HEK293T (cell line): Measurements from ENCODE around the gene CHRNB1.

Source experiments
- ARNT ChIP-seq: fragments of 450-650 bp; IDR thresholded peaks from 2 replicates; pipeline ENCODE4 v1.6.1; 2017; ENCODE audit warnings: mild to moderate bottlenecking
- CTBP1 ChIP-seq: fragments of 450-650 bp; IDR thresholded peaks from 2 replicates; pipeline ENCODE4 v1.6.1; 2016; ENCODE audit warnings: borderline replicate concordance
- FOXA1 ChIP-seq: fragments of 450-650 bp; IDR thresholded peaks from 2 replicates; pipeline ENCODE4 v1.6.1; 2016; ENCODE audit warnings: mild to moderate bottlenecking
- FOXK2 ChIP-seq: fragments of 450-650 bp; IDR thresholded peaks from 2 replicates; pipeline ENCODE4 v1.6.1; 2016; ENCODE audit warnings: mild to moderate bottlenecking
- FOXM1 ChIP-seq: fragments of 450-650 bp; IDR thresholded peaks from 2 replicates; pipeline ENCODE4 v1.6.1; 2017; ENCODE audit warnings: mild to moderate bottlenecking, borderline replicate concordance
- L3MBTL2 ChIP-seq: fragments of 450-650 bp; conservative IDR thresholded peaks from 2 replicates; pipeline ENCODE4 v1.6.1; 2016; ENCODE audit warnings: mild to moderate bottlenecking
- NFRKB ChIP-seq: fragments of 450-650 bp; IDR thresholded peaks from 2 replicates; pipeline ENCODE4 v1.6.1; 2016; ENCODE audit warnings: mild to moderate bottlenecking, moderate library complexity
- SP1 ChIP-seq: fragments of 450-650 bp; IDR thresholded peaks from 2 replicates; pipeline ENCODE4 v1.6.1; 2017
- SUZ12 ChIP-seq: fragments of 450-650 bp; IDR thresholded peaks from 2 replicates; pipeline ENCODE4 v1.6.1; 2016; ENCODE audit warnings: mild to moderate bottlenecking
- ZNF384 ChIP-seq: fragments of 450-650 bp; IDR thresholded peaks from 2 replicates; pipeline ENCODE4 v1.6.1; 2016
- TF ChIP-seq, protein P1 (sequence below): fragments of 450-650 bp; IDR thresholded peaks from 2 replicates; pipeline ENCODE4 v1.6.1; 2016

DNA sequence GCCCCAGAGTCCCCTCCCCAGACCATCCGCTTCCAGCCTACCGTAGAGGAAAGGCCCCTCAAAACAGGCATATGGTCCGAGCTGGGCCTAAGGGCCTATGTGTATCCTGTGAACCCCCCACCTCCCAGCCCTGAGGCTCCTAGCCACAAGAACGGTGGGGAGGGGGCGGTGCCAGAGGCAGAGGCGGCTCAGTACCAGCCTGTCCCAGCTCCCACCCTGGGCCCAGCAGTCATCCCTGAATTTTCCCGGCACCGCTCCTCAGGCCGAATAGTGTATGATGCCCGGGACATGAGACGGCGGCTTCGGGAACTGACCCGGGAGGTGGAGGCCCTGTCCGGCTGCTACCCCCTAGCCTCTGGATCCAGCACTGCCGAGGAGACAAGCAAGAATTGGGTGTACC is 23.7 kb upstream of the CHRNB1 start:
- no peak for TF ChIP-seq FOXM1
- TF ChIP-seq SP1 = no peak
- TF ChIP-seq SUZ12 = no peak
- no peak for TF ChIP-seq FOXA1
- TF ChIP-seq, protein P1, sequence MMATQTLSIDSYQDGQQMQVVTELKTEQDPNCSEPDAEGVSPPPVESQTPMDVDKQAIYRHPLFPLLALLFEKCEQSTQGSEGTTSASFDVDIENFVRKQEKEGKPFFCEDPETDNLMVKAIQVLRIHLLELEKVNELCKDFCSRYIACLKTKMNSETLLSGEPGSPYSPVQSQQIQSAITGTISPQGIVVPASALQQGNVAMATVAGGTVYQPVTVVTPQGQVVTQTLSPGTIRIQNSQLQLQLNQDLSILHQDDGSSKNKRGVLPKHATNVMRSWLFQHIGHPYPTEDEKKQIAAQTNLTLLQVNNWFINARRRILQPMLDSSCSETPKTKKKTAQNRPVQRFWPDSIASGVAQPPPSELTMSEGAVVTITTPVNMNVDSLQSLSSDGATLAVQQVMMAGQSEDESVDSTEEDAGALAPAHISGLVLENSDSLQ = no peak
- no peak for TF ChIP-seq ARNT
- TF ChIP-seq L3MBTL2 = no peak
- TF ChIP-seq FOXK2 = no peak
- TF ChIP-seq NFRKB = no peak
- TF ChIP-seq CTBP1 = no peak
- TF ChIP-seq ZNF384 = no peak
